Measurements from ENCODE around the gene COQ9. TPM values are rescaled to one million over a fixed set of nuclear protein-coding genes. Genes with fewer than 3 reads are reported as not detected.
"Not testable (repeated sequence)": the region's sequence is repeated elsewhere in the genome, so short reads cannot be mapped to it uniquely, and the experiment has no call there.

COQ9 gene
- total RNA-seq, 2 experiments from 2014 or later = 38.2 to 40.4 TPM

DNA sequence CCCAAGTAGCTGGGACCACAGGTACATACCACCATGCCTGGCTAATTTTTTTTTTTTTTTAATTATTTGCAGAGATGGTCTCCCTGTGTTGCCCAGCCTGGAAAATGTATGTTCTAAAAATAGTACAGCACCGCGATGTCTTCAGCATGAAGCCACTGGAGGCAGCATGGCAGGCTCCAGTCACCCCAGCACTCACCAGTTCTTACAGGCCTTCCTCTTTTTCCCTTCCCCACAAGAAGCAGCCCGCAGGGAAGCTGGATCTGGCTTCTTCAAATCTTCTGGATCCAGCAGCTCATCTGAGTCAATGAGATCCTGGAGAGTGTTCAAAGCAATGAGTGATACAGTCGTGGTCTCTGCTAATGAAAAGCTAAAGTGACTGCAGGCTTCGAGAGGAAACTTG is 16.3 kb upstream of the COQ9 start:
- Mint-ChIP-seq H3K4me1 (ENCODE audit: low read depth) (peaks cover 12% of the 10 kb centered on the region), H3K27ac (no peak overlapping the region), H3K27me3 (ENCODE audit: low read depth) (no peaks in the 10 kb centered on the region), H3K4me3 (no peak overlapping the region), H3K36me3 (ENCODE audit: low read depth) (peaks cover 65% of the 10 kb centered on the region), H3K9me3 (ENCODE audit: insufficient read depth) (no peaks in the 10 kb centered on the region)
- ATAC-seq = no peak
- CTCF ChIA-PET = interaction anchor here (1.0 to 3.0 kb wide), 2 partner anchors 8 to 14 kb away, joined by 3 to 14 read pairs; no protein-coding TSS in a partner anchor
- POLR2A ChIA-PET = interaction anchor here (0.7 to 0.9 kb wide), 2 partner anchors 16 to 31 kb away, joined by 3 to 4 read pairs; partner anchors contain the start of genes CIAPIN1 and COQ9
- no peak for DNase-seq

DNA sequence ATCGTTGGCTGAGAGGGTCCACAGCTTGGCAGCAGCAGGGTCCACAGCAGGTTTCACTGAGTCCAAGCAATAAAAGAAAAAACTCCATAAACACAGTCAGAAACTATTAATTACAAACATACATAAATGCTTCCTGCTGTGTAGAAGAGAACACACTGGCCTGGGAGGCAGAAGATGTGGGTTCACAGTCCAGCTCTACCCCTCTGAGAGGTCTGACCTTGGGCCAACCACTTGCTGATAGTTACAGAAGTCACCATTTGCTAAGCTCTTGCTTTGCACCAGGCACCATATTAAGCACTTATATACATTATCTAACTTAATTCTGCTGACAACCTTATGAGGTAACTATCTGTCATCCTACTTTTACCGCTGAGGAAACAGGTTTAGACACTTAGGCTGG is 14.8 kb upstream of the COQ9 start:
- ChIA-PET POLR2A (interaction anchor here (0.6 to 1.6 kb wide), 2 partner anchors 15 to 127 kb away, joined by 3 to 4 read pairs; partner anchors contain the start of genes CIAPIN1 and COQ9), CTCF (interaction anchor here (0.7 to 3.0 kb wide), 8 partner anchors 9 to 624 kb away, joined by 3 to 17 read pairs (median 4); no protein-coding TSS in a partner anchor)
- no peak for DNase-seq
- Mint-ChIP-seq H3K4me1 (ENCODE audit: low read depth) (peaks cover 12% of the 10 kb centered on the region), H3K27me3 (ENCODE audit: low read depth) (no peaks in the 10 kb centered on the region), H3K4me3 (no peak overlapping the region), H3K27ac (no peak overlapping the region), H3K9me3 (ENCODE audit: insufficient read depth) (no peaks in the 10 kb centered on the region), H3K36me3 (ENCODE audit: low read depth) (peaks cover 67% of the 10 kb centered on the region)
- no peak for ATAC-seq

DNA sequence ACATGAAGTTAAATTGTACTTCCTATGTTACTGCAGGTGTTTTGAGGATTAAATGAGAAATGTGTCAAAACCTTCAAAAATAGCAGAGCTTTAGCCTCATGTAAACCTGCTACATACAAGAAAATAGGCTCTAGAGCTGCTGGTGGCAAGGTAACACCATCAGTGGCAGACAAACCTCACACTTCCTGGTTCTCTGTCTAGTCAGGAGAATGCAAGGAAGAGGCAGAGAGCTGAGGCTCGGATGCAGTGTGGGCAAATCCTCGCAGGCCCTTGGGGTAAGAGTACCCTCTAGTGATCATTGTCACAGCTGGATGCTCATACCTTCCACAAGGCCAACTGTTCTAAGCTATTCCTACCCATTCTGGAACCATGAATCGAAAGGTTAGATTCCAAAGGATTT is 14.3 kb upstream of the COQ9 start:
- Mint-ChIP-seq H3K36me3 (ENCODE audit: low read depth) (peaks cover 69% of the 10 kb centered on the region), H3K27ac (peak overlapping the region; percentile 18), H3K4me3 (no peak overlapping the region), H3K4me1 (ENCODE audit: low read depth) (peaks cover 12% of the 10 kb centered on the region), H3K27me3 (ENCODE audit: low read depth) (no peaks in the 10 kb centered on the region), H3K9me3 (ENCODE audit: insufficient read depth) (no peaks in the 10 kb centered on the region)
- ATAC-seq = no peak
- ChIA-PET CTCF (interaction anchor here (0.8 to 2.3 kb wide), 8 partner anchors 8 to 134 kb away, joined by 4 to 17 read pairs (median 4); no protein-coding TSS in a partner anchor), POLR2A (interaction anchor here (1.6 kb wide), 1 partner anchor 14 kb away, joined by 4 read pairs; the partner anchor contains the start of genes CIAPIN1 and COQ9)
- no peak for DNase-seq

DNA sequence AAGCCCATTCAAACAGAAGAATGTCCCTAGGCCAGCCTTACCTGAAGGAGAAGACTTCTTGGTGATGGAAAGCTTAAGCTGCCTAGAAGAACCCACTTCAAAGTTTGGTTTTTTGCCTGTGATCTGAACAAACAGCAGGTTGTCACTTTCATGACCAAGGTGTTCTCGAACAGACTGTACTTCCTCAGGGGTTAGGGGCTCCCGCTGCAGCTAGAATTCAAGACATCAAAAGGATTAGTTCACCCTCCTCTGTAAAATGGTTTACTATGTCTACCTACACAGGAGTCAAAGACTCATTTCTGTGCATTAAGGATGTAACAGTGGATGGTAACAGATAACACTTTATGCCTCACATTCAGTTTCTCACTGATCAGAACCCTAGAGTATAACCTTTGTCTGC is 13.3 kb upstream of the COQ9 start:
- ATAC-seq (no peak), DNase-seq (no peak)
- Mint-ChIP-seq H3K27me3 (ENCODE audit: low read depth) (no peaks in the 10 kb centered on the region), H3K27ac (no peak overlapping the region), H3K4me1 (ENCODE audit: low read depth) (peaks cover 12% of the 10 kb centered on the region), H3K36me3 (ENCODE audit: low read depth) (peaks cover 71% of the 10 kb centered on the region), H3K4me3 (no peak overlapping the region), H3K9me3 (ENCODE audit: insufficient read depth) (no peaks in the 10 kb centered on the region)
- CTCF ChIA-PET = interaction anchor here (1.0 to 2.3 kb wide), 6 partner anchors 8 to 86 kb away, joined by 4 to 17 read pairs (median 6); no protein-coding TSS in a partner anchor
- POLR2A ChIA-PET = interaction anchor here (1.6 kb wide), 1 partner anchor 13 kb away, joined by 4 read pairs; the partner anchor contains the start of genes CIAPIN1 and COQ9

DNA sequence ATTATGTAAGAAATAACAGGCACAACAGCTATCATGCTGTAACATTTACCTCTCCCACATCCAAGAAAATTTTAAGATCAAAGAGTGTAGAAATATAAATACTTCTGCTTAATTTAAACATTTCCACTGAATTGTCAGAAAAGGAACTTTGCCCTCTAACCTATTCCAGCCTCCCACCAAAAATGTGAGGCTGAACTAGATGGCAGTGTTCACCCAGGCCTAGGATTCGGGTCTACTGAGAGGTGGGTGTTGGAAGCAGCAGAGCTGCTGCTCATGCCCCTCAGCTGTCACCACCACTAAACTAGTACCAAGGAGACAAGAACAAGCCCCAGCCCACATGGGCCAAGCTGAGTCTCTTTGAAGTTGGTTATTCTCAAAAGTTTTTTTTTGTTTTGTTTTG is 11.4 kb upstream of the COQ9 start:
- ATAC-seq (no peak), DNase-seq (no peak)
- no peaks in the 10 kb centered on the region for H3K27me3 Mint-ChIP-seq (ENCODE audit: low read depth)
- peaks cover 77% of the 10 kb centered on the region for H3K36me3 Mint-ChIP-seq (ENCODE audit: low read depth)
- H3K4me1 Mint-ChIP-seq (ENCODE audit: low read depth) = peaks cover 12% of the 10 kb centered on the region
- POLR2A ChIA-PET = no interaction called here
- peaks cover 7% of the 10 kb centered on the region for H3K9me3 Mint-ChIP-seq (ENCODE audit: insufficient read depth)
- CTCF ChIA-PET = interaction anchor here (1.3 to 1.6 kb wide), 2 partner anchors 17 to 19 kb away, joined by 3 to 7 read pairs; no protein-coding TSS in a partner anchor
- no peak overlapping the region for H3K4me3 Mint-ChIP-seq
- no peak overlapping the region for H3K27ac Mint-ChIP-seq

DNA sequence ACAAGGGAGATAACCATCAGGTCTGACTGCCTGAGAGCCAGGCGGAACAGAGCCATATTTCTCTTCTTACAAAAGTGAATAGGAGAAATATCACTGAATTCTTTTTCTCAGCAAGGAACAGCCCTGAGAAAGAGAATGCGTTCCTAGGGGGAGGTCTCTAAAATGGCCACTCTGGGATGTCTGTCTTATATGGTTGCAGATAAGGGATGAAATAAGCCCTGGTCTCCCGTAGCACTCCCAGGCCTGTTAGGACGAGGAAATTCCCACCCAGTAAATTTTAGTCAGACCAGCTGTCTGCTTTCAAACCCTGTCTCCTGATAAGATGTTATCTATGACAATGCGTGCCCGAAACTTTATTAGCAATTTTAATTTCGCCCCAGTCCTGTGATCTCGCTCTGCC is 7.3 kb upstream of the COQ9 start:
- not testable (repeated sequence) for H3K4me3 Mint-ChIP-seq; H3K4me1 Mint-ChIP-seq (ENCODE audit: low read depth); H3K27me3 Mint-ChIP-seq (ENCODE audit: low read depth); DNase-seq; H3K27ac Mint-ChIP-seq; ATAC-seq; H3K9me3 Mint-ChIP-seq (ENCODE audit: insufficient read depth)
- POLR2A ChIA-PET = interaction anchor here (1.1 kb wide), 1 partner anchor 7 kb away, joined by 3 read pairs; the partner anchor contains the start of genes CIAPIN1 and COQ9
- CTCF ChIA-PET = interaction anchor here (0.8 to 2.8 kb wide), 3 partner anchors 9 to 80 kb away, joined by 3 to 15 read pairs (median 8); no protein-coding TSS in a partner anchor
- peaks cover 67% of the 10 kb centered on the region for H3K36me3 Mint-ChIP-seq (ENCODE audit: low read depth)

DNA sequence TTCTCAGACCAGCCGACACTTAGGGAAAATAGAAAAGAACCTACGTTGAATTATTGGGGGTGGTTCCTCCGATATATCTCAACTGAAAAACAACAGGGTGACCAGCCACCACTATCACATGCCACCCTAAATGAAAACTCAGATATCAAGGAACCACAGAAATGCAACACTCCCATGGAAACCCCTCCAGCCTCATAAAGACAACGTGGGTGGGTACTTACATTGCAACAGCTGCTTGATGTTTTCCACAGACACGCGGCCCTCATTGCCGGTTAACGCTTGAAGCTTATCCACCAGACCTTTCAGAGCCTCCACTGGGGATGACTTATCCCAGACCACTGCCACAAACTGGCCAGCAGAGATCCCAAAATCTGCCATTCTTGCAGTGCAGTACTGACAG is 6.7 kb upstream of the COQ9 start:
- H3K4me3 Mint-ChIP-seq; H3K4me1 Mint-ChIP-seq (ENCODE audit: low read depth); H3K9me3 Mint-ChIP-seq (ENCODE audit: insufficient read depth); CTCF ChIA-PET; H3K27me3 Mint-ChIP-seq (ENCODE audit: low read depth); DNase-seq; ATAC-seq; POLR2A ChIA-PET; H3K27ac Mint-ChIP-seq: not testable (repeated sequence)
- H3K36me3 Mint-ChIP-seq (ENCODE audit: low read depth) = peaks cover 64% of the 10 kb centered on the region

DNA sequence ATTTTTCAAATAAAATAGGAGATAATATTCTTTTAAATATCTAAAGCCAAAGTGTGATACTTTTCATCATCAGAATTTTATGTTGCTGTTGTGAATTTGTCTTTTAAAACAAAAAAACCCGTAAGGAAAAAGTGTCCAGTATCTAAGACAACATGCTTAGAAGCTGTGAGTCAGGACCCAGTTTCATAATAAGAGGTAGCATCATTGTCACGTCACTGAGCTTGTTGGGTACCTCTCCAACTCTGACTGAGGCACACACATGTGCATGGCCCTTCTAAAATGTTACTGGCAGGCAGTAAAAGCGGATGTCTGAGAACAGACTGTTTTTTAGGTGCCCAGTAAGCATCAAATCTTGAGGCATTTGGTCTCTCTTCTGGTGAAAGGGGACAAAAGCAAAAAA is 2.6 kb upstream of the COQ9 start:
- ATAC-seq = no peak
- peaks cover 26% of the 10 kb centered on the region for H3K4me1 Mint-ChIP-seq (ENCODE audit: low read depth)
- H3K27me3 Mint-ChIP-seq (ENCODE audit: low read depth) = no peaks in the 10 kb centered on the region
- H3K27ac Mint-ChIP-seq = no peak overlapping the region
- ChIA-PET CTCF (interaction anchor here (1.2 to 2.4 kb wide), 5 partner anchors 12 to 27 kb away, joined by 3 to 11 read pairs (median 5); partner anchors contain the start of gene POLR2C), POLR2A (interaction anchor here (0.6 to 1.1 kb wide), 2 partner anchors 28 to 74 kb away, joined by 3 read pairs; no protein-coding TSS in a partner anchor)
- H3K9me3 Mint-ChIP-seq (ENCODE audit: insufficient read depth) = peaks cover 7% of the 10 kb centered on the region
- peaks cover 38% of the 10 kb centered on the region for H3K36me3 Mint-ChIP-seq (ENCODE audit: low read depth)
- H3K4me3 Mint-ChIP-seq = no peak overlapping the region
- no peak for DNase-seq

DNA sequence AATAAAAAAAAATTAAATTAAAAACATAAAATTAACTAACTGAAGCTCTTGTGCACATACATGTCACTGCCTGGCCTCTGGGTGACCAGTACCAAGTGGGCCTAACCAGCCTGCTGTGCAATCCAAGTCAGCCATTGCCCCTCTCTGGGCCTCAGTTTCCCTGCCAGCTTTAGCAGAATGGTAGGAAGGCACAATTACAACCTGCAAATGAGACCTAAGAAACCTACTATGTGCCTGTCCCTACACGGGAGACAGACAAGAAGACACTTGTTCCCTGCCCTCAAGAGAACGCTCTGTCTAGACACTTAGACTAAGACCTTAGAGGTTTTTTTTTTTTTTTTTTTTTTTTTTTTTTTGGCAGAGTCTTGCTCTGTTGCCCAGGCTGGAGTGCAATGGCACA is 1.8 kb upstream of the COQ9 start:
- ChIA-PET CTCF (interaction anchor here (0.9 to 2.4 kb wide), 5 partner anchors 10 to 28 kb away, joined by 3 to 11 read pairs (median 4); partner anchors contain the start of gene POLR2C), POLR2A (interaction anchor here (1.3 kb wide), 1 partner anchor 21 kb away, joined by 4 read pairs; no protein-coding TSS in a partner anchor)
- no peak for DNase-seq
- Mint-ChIP-seq H3K27me3 (ENCODE audit: low read depth) (no peaks in the 10 kb centered on the region), H3K36me3 (ENCODE audit: low read depth) (peaks cover 32% of the 10 kb centered on the region), H3K4me1 (ENCODE audit: low read depth) (peaks cover 28% of the 10 kb centered on the region), H3K4me3 (peak overlapping the region; percentile 38), H3K9me3 (ENCODE audit: insufficient read depth) (no peaks in the 10 kb centered on the region), H3K27ac (no peak overlapping the region)
- ATAC-seq = no peak

DNA sequence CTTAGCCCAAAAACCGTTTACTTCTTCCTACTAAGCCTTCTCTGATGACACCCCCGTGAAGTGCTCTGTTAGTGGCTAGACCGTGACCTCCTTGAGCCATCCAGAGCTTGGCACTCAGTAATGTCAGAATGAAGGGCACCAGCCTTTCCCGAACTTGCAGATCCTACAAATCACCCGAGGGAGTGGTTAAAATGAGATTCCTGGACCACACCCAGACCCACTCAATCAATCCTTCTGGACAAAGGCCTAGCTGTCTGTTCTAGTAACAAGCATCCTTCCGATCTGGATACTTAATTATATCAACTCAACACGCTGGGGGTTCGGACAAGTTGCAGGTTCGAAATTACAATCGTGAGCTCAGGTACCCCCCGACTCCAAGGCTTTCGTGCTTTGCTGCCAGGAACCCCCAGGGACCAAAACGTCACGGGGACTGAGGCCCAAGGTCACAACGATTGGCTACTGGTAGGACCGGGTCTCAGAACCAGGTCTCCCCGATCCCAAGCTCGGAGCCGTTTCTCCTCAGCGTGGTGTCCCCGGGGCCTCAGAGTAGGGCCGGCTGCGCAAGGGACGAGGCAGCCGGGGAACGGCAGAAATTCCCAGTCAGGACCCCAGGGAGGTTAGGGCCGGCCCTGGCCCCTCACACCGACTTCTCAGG is 621 bp upstream of the COQ9 start:
- POLR2A ChIA-PET = interaction anchor here (0.6 to 2.3 kb wide), 20 partner anchors 7 to 201 kb away, joined by 3 to 20 read pairs (median 4); partner anchors contain the start of genes ARL2BP, DOK4 and POLR2C
- Mint-ChIP-seq H3K36me3 (ENCODE audit: low read depth) (peaks cover 25% of the 10 kb centered on the region), H3K27me3 (ENCODE audit: low read depth) (no peaks in the 10 kb centered on the region), H3K27ac (peak overlapping the region; percentile 92), H3K9me3 (ENCODE audit: insufficient read depth) (no peaks in the 10 kb centered on the region), H3K4me3 (peak overlapping the region; percentile 93), H3K4me1 (ENCODE audit: low read depth) (peaks cover 30% of the 10 kb centered on the region)
- ATAC-seq = peak; percentile 32
- CTCF ChIA-PET = interaction anchor here (0.9 to 4.3 kb wide), 14 partner anchors 8 to 201 kb away, joined by 3 to 38 read pairs (median 4); partner anchors contain the start of genes ADGRG5 and POLR2C
- DNase-seq = peak; percentile 37

DNA sequence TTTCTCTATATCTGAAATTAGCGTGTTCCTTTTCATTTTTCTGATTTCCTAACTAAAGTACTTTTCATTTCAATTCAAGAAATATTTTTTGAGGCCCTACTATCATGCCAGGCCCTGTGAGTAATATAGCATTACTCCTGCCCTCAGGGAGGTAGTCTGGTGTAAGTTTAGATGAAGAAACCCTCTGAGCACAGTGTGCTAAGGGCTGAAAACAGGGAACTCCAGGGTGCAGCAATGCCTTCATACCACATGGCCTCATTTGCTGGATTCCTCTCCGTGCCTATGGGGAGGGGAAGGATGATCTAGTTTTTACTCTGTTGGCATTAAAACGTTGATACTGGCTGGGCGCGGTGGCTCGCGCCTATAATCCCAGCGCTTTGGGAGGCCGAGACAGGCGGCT is 4.7 kb downstream of the COQ9 start:
- DNase-seq = no peak
- ATAC-seq = no peak
- ChIA-PET POLR2A (no interaction called here), CTCF (interaction anchor here (1.1 kb wide), 2 partner anchors 9 to 10 kb away, joined by 3 to 5 read pairs; partner anchors contain the start of gene POLR2C)
- H3K36me3 Mint-ChIP-seq (ENCODE audit: low read depth) = peaks cover 50% of the 10 kb centered on the region
- no peak overlapping the region for H3K27ac Mint-ChIP-seq
- no peaks in the 10 kb centered on the region for H3K27me3 Mint-ChIP-seq (ENCODE audit: low read depth)
- H3K4me3 Mint-ChIP-seq = no peak overlapping the region
- H3K9me3 Mint-ChIP-seq (ENCODE audit: insufficient read depth) = no peaks in the 10 kb centered on the region
- peaks cover 14% of the 10 kb centered on the region for H3K4me1 Mint-ChIP-seq (ENCODE audit: low read depth)

Data from activated CD8-positive, alpha-beta T cell treated with anti-CD3 and anti-CD28 coated beads, Interleukin-2, amount 10 ng/mL, durations not matched to agents 7 days and 5 days (primary cell).